AG20443 (cell line): Measurements from ENCODE around the gene FZD10.

ENCODE experiments used
- DNase-seq: peaks from one replicate; pipeline ENCODE4 v3.0.0; 2012; ENCODE audit warnings: low spot score, mixed read lengths

The FZD10 gene

GRCh38 chr12:130132831-130133511 lies 29.3 kb upstream of the FZD10 start:
- DNase-seq = no peak

GRCh38 chr12:130133851-130134562 lies 28.3 kb upstream of the FZD10 start:
- no peak for DNase-seq

DNA sequence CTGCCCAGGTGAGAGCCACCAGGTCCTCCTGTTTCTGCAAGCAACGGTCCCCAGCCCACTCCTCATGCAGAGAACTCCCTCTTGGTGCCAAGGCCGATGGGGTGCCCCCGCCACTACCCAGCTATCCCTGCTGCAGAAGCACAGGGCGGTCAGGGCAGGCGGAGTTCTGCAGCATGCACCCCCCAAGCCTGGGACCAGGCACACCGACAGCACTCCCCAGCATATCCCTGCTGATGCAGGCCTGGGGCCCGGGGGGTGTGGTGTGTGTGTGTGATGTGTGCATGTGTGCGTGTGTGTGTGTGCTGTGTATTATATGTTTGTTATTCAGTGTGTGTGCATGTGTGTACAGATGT lies 27.7 kb upstream of the FZD10 start:
- no peak for DNase-seq

- no peak for DNase-seq
Observed at GRCh38 chr12:130136509-130137039, 25.7 kb upstream of the FZD10 start.

GRCh38 chr12:130137040-130138018 lies 24.9 kb upstream of the FZD10 start:
- no peak for DNase-seq

GRCh38 chr12:130138478-130138877 lies 23.8 kb upstream of the FZD10 start:
- no peak for DNase-seq

- DNase-seq = no peak
Observed at GRCh38 chr12:130139567-130140421, 22.5 kb upstream of the FZD10 start.

DNA sequence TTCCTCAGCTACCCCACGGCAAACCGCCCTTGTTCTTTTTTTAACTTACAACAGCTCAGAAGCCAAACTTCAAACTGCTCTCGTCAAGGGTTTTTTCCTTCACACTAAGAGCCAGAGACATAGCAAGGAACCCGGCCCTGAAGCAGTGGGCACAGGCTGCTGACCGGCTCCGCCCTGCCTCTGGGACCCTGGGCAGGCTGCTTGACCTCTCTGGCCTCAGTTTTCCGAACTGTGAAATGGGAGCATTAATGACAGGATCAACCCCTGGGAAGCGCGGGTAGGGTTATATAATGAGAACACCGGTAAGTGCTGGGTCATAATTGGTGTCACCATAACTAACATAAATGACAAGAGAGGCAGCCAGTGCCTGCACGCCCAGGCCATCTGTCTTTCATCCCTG lies 21.2 kb upstream of the FZD10 start:
- DNase-seq = no peak

DNA sequence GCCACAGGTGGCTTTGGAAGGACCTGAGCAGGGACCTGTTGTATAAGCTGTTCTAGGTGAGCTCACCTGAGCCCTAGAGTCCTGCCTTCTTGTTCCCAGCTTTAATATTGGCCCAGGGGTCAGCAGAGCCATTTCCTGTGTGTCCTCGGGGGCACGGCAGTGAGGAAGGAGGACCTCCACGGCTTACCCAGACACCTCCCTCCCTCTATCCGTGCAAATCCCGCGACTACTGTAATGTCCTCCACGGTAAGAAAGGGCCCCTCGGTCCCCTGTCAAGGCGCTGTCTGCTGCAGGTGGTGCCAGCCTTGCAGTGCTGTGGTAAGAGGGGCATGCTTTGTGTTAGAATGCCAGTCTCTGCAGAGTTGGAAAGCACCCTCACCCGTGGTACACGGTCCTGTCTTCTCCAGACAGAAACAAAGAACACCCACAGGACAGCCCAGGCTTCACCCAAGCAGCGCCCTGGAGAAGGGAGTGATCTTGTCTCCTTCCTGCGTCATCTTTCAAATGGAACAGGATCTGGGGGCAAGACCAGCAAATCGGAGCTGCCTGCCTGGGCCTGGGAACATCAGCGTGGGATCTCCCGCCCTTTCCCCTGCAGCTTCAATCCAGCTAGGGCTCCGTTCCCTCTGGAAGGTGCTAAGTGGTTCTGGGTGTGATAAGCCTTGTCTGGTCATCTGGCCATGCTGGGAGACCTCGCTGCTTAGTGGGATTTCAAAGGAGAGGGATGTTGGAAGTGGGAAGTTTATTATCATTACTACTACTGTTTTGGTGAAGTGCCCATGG lies 20.2 kb upstream of the FZD10 start:
- no peak for DNase-seq

DNA sequence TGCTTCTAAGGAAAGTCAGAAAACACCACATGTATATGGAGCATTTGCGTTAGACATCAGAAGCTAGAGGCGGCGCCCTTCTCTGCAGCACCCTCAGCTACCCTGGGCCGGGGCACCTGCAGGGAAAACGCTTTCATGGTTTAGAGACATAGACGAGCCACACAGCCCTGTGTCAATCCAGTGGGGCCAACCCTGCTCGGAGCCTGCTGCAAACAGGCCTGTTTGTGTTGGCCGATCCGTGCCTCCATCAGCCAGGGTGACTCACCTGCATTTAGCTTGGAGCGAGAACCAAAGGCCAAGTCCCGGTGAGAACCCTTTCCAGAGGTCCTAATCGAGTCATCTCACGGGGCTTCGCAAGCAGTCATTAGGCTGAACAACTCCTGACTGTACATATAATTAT lies 19.5 kb upstream of the FZD10 start:
- DNase-seq = no peak

DNA sequence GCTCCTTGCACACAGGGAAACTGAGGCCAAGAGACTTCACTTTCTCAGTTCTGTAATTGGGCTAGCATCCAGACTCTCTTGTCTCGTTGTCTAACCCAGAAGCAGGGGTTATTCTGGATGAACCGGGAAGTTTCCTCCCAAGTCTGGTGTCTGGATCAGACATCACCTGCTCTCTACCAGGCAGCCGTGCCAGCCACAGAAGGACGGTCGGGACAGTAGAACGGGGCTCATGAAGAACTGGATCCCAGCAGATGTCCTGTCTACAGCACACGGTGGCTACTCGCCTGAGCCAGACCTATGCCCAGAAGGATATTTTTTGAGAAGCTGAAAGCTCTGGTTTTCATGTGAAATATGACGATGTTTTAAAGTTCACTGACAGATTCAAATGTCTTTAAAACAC lies 19.1 kb upstream of the FZD10 start:
- DNase-seq = no peak

- no peak for DNase-seq
Observed at GRCh38 chr12:130144256-130144655, 18.0 kb upstream of the FZD10 start.

GRCh38 chr12:130145731-130146130 lies 16.5 kb upstream of the FZD10 start:
- no peak for DNase-seq

GRCh38 chr12:130146176-130146931 lies 15.9 kb upstream of the FZD10 start:
- DNase-seq = no peak

DNA sequence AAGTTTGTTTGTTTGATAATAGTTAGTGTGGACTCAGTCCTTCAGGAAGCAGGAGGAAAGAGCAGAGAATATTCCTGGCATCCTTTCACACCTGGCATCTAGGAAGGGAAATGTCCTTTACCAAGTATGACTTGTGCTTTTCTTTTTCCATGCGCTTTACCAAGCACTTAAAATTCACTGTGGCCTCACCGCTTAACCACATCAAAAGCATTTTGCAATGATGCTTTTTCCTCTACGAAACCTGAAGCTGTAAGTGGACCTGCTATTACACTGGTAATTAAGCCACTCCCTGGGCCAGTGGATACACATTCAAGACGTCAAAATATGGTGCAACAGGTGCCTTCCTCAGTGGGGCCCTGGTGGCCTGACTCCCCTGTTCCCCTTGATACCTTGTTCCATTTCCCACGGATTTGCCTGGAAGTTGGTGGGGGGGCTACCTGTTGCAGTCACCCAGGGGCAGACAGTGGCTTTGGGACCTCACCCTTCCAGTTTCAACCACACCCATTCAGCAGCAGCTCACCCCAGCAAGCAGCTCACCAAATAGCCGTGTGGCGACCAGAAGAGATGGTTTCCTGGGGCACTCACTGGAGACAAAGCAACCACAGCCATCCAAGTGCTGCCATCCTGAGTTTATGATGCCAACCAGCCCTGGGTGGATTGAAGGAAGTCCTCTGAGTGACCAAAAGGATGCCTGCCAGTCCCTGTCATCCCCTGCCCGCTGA lies 14.2 kb upstream of the FZD10 start:
- no peak for DNase-seq

GRCh38 chr12:130151846-130152245 lies 10.4 kb upstream of the FZD10 start:
- no peak for DNase-seq

- DNase-seq = no peak
Observed at GRCh38 chr12:130152386-130152785, 9.9 kb upstream of the FZD10 start.

DNA sequence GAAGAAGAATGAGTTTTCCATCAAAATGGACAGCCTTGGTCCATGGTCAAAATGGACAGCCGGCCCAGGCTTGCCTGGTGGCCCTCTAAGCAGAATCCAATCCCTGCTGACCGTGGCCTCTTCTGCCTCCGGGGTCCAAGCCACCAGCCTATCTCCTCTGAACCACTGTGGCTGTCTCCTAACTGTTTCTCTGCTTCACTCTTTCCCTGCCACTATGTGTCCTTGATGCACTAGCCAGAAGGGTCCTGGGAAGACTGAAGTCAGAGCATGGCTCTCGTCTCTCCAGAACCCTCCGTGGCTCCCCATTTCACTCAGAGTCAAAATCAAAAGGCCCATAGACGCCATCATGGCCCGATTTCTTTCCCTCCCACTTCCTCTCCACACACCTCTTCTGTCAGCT lies 8.5 kb upstream of the FZD10 start:
- DNase-seq = no peak
